Suprapubic skin (tissue), 4 donors: ENCODE data around the gene KRT33A.

Experiments
- POLR2A ChIP-seq, 2 donors: fragments of 450-650 bp; IDR thresholded peaks; one replicate each; pipeline ENCODE4 v1.6.1; 2017; ENCODE audit warnings: antibody characterized with exemption in 2 of 2, mild to moderate bottlenecking in 2 of 2, moderate library complexity in 2 of 2
- POLR2AphosphoS5 ChIP-seq, 3 donors: sonication (generic); formaldehyde crosslinking; IDR thresholded peaks; one replicate each; pipeline ENCODE4 v1.6.1; 2017; ENCODE audit warnings: antibody characterized with exemption in 3 of 3
- TF ChIP-seq, protein P1 (sequence below), 2 donors: fragments of 200-600 bp in 1 of 2; fragments of 450-650 bp in 1 of 2; sonication (generic) in 1 of 2; IDR thresholded peaks; one replicate each; pipeline ENCODE4 v1.5.1; 2016 to 2019; ENCODE audit warnings: antibody characterized with exemption in 2 of 2, mild to moderate bottlenecking in 1 of 2, moderate library complexity in 1 of 2

DNA sequence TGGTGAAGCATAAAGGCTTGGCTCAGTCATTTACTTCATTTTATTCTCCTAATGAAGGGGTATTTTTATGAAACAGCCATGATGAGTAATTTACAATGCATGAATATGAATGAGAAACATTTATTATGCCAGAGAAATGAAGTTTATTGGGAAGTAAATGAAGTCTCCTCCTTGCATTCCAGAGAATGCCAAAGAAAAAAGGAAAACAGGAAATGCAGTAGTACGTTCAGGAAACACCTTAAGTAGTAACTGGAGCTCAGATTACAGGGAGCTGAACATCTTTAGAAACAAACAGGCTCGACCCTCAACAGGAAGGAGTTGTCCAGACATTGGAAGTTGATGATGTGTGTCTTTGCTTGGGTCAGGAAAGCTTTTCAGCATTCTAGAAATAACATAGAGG lies 26.9 kb upstream of the KRT33A start:
- TF ChIP-seq POLR2A (IDR thresholded peaks at IDR 0.05) = no peak
- TF ChIP-seq, protein P1, sequence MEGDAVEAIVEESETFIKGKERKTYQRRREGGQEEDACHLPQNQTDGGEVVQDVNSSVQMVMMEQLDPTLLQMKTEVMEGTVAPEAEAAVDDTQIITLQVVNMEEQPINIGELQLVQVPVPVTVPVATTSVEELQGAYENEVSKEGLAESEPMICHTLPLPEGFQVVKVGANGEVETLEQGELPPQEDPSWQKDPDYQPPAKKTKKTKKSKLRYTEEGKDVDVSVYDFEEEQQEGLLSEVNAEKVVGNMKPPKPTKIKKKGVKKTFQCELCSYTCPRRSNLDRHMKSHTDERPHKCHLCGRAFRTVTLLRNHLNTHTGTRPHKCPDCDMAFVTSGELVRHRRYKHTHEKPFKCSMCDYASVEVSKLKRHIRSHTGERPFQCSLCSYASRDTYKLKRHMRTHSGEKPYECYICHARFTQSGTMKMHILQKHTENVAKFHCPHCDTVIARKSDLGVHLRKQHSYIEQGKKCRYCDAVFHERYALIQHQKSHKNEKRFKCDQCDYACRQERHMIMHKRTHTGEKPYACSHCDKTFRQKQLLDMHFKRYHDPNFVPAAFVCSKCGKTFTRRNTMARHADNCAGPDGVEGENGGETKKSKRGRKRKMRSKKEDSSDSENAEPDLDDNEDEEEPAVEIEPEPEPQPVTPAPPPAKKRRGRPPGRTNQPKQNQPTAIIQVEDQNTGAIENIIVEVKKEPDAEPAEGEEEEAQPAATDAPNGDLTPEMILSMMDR (IDR thresholded peaks at IDR 0.05) = no peak
- TF ChIP-seq POLR2AphosphoS5 (IDR thresholded peaks at IDR 0.05) = no peak
